MCF 10A (cell line): ENCODE results near the gene SIAH2. TPM values are rescaled to one million over a fixed set of nuclear protein-coding genes. Genes with fewer than 3 reads are reported as not detected.
A peak's percentile ranks its signal among the peaks of the same experiment; 100 is the strongest.

ENCODE experiments used
- BruUV-seq: library from RNA; stranded (reverse); fragments of 400-500 nt; replicated peaks from 2 replicates; lab custom pipeline; 2021; lab: Mats Ljungman, UMichigan
- CTCF ChIA-PET: fragments of 300-600 bp; sonication (Branson Sonifier 250); formaldehyde crosslinking; extraction: SDS; loops from one replicate; lab custom pipeline; 2021; ENCODE audit warnings: antibody characterized with exemption, inconsistent platforms; lab: Yijun Ruan, JAX
- POLR2A ChIA-PET: fragments of 300-600, 350-650 bp; sonication (Branson Sonifier 250); formaldehyde crosslinking; extraction: SDS; loops from one replicate; lab custom pipeline; 2020; ENCODE audit warnings: antibody characterized with exemption, inconsistent platforms; lab: Yijun Ruan, JAX
- DNase-seq: peaks from one replicate; pipeline ENCODE4 v3.0.0-alpha.2; 2018; ENCODE audit not compliant: unreplicated experiment
- H3K27ac Mint-ChIP-seq: one replicate; pipeline ENCODE4 v1.8.0; 2022; ENCODE audit warnings: mild to moderate bottlenecking, low read depth, mixed read lengths; ENCODE audit not compliant: unreplicated experiment
- H3K27me3 Mint-ChIP-seq: one replicate; pipeline ENCODE4 v1.8.0; 2022; ENCODE audit warnings: mixed read lengths; ENCODE audit not compliant: insufficient read depth, unreplicated experiment
- H3K36me3 Mint-ChIP-seq: one replicate; pipeline ENCODE4 v1.8.0; 2022; ENCODE audit warnings: mild to moderate bottlenecking, moderate library complexity, mixed read lengths; ENCODE audit not compliant: insufficient read depth, unreplicated experiment
- H3K4me1 Mint-ChIP-seq: one replicate; pipeline ENCODE4 v1.8.0; 2022; ENCODE audit warnings: mixed read lengths; ENCODE audit not compliant: insufficient read depth, unreplicated experiment
- H3K4me3 Mint-ChIP-seq: one replicate; pipeline ENCODE4 v1.8.0; 2022; ENCODE audit warnings: mild to moderate bottlenecking, moderate library complexity, mixed read lengths; ENCODE audit not compliant: unreplicated experiment
- H3K9me3 Mint-ChIP-seq: one replicate; pipeline ENCODE4 v1.8.0; 2022; ENCODE audit warnings: mixed read lengths; ENCODE audit not compliant: unreplicated experiment
- CTCF ChIP-seq: fragments of 200-600 bp; IDR thresholded peaks from one replicate; pipeline ENCODE4 v1.8.0; 2022; ENCODE audit warnings: antibody characterized with exemption, mild to moderate bottlenecking; ENCODE audit not compliant: unreplicated experiment
- intact Hi-C: fragments of 100-400 bp; cut with micrococcal nuclease; formaldehyde crosslinking; loops from 2 replicates; pipeline ENCODE4 v1.14.1; 2022
- total RNA-seq: library from RNA; stranded (reverse); gene quantifications from 2 replicates; pipeline ENCODE4 v1.2.3, GENCODE V29; 2022

SIAH2 gene
- total RNA-seq, 1 experiment from 2014 or later = 35.4 TPM

- TF ChIP-seq CTCF = no peak
- no peak for DNase-seq
- peaks cover 16% of the 10 kb centered on the region for H3K4me1 Mint-ChIP-seq
- POLR2A ChIA-PET = interaction anchor here (0.7 to 5.8 kb wide), 3 partner anchors 16 to 141 kb away, joined by 3 to 47 read pairs (median 4); partner anchors contain the start of genes ERICH6 and SIAH2
- H3K9me3 Mint-ChIP-seq = peaks cover under 1% of the 10 kb centered on the region
- no peaks in the 10 kb centered on the region for H3K36me3 Mint-ChIP-seq
- H3K27me3 Mint-ChIP-seq = no peaks in the 10 kb centered on the region
- H3K4me3 Mint-ChIP-seq = no peak overlapping the region
- intact Hi-C loops = loop anchor here (2.0 to 5.0 kb wide), 2 partner anchors 66 to 207 kb away; no protein-coding TSS in a partner anchor
- H3K27ac Mint-ChIP-seq = no peak overlapping the region
- CTCF ChIA-PET = interaction anchor here (0.6 to 3.1 kb wide), 25 partner anchors 8 to 430 kb away, joined by 3 to 59 read pairs (median 5); partner anchors contain the start of genes ERICH6 and SIAH2
- no TSS peak for BruUV-seq
Observed at GRCh38 chr3:150720444-150720843, 42.5 kb downstream of the SIAH2 start.

- CTCF ChIA-PET = interaction anchor here (0.7 to 0.8 kb wide), 3 partner anchors 11 to 13 kb away, joined by 3 to 4 read pairs (median 3); no protein-coding TSS in a partner anchor
- Mint-ChIP-seq H3K27ac (no peak overlapping the region), H3K27me3 (no peaks in the 10 kb centered on the region), H3K4me1 (peaks cover 4% of the 10 kb centered on the region), H3K36me3 (peaks cover 6% of the 10 kb centered on the region), H3K4me3 (no peak overlapping the region), H3K9me3 (peaks cover 29% of the 10 kb centered on the region)
- POLR2A ChIA-PET = no interaction called here
- intact Hi-C loops = no loop called here
- BruUV-seq = no TSS peak
- TF ChIP-seq CTCF = no peak
- DNase-seq = no peak
Observed at GRCh38 chr3:150710097-150710496, 52.9 kb downstream of the SIAH2 start.

- peaks cover 4% of the 10 kb centered on the region for H3K9me3 Mint-ChIP-seq
- peak within 1 kb of the TSS; percentile 79 for H3K4me3 Mint-ChIP-seq
- H3K27ac Mint-ChIP-seq = peak within 1 kb of the TSS; percentile 90
- BruUV-seq = no TSS peak
- DNase-seq = peak; percentile 86
- no peak for TF ChIP-seq CTCF
- intact Hi-C loops = loop anchor here (1.0 kb wide), 1 partner anchor 101 kb away; the partner anchor contains the start of gene SELENOT
- peaks cover 10% of the 10 kb centered on the region for H3K4me1 Mint-ChIP-seq
- CTCF ChIA-PET = interaction anchor here (0.5 to 2.7 kb wide), 6 partner anchors 8 to 586 kb away, joined by 3 to 11 read pairs (median 4); no protein-coding TSS in a partner anchor
- H3K27me3 Mint-ChIP-seq = no peaks in the 10 kb centered on the region
- no peaks in the 10 kb centered on the region for H3K36me3 Mint-ChIP-seq
- POLR2A ChIA-PET = interaction anchor here (0.5 to 1.3 kb wide), 11 partner anchors 17 to 429 kb away, joined by 3 to 10 read pairs (median 3); partner anchors contain the start of genes EIF2A, SELENOT and SERP1
Observed at GRCh38 chr3:150703756-150704344, 59.1 kb downstream of the SIAH2 start, which contains the start of gene ERICH6. ERICH6 (minus strand) TSS chr3:150703920; CDS start chr3:150703898, 22 bp downstream.

GRCh38 chr3:150703299-150703755 lies 59.6 kb downstream of the SIAH2 start:
- Mint-ChIP-seq H3K27ac (peak overlapping the region; percentile 90), H3K36me3 (no peaks in the 10 kb centered on the region), H3K9me3 (no peaks in the 10 kb centered on the region), H3K27me3 (no peaks in the 10 kb centered on the region), H3K4me1 (peaks cover 10% of the 10 kb centered on the region), H3K4me3 (peak overlapping the region; percentile 79)
- no peak for TF ChIP-seq CTCF
- no peak for DNase-seq
- ChIA-PET CTCF (interaction anchor here (0.5 to 2.7 kb wide), 7 partner anchors 9 to 586 kb away, joined by 3 to 11 read pairs (median 4); no protein-coding TSS in a partner anchor), POLR2A (interaction anchor here (0.5 to 1.3 kb wide), 8 partner anchors 18 to 429 kb away, joined by 3 to 10 read pairs (median 3); partner anchors contain the start of genes EIF2A, SELENOT and SERP1)
- intact Hi-C loops = loop anchor here (1.0 kb wide), 1 partner anchor 100 kb away; the partner anchor contains the start of gene SELENOT
- TSS peak; percentile 69 for BruUV-seq
